H1 (cell line): ENCODE measurements around the gene RFX5. TPM values are rescaled to one million over a fixed set of nuclear protein-coding genes. Genes with fewer than 3 reads are reported as not detected.

Experiments
- CTCF ChIA-PET: fragments of 300-600 bp; sonication (Branson Sonifier 250); formaldehyde crosslinking; loops from one replicate; lab custom pipeline; 2021; ENCODE audit not compliant: partially characterized antibody; lab: Charles Lee
- POLR2A ChIA-PET: fragments of 300-600 bp; sonication (Branson Sonifier 250); formaldehyde crosslinking; loops from one replicate; lab custom pipeline; 2021; ENCODE audit warnings: inconsistent platforms; ENCODE audit not compliant: partially characterized antibody; lab: Charles Lee
- DNase-seq, 2 experiments: peaks; one replicate each; pipeline versions ENCODE4 v3.0.0 to v3.0.0-alpha.2; 2010 to 2022; ENCODE audit warnings: low spot score in 2 of 2, low read depth in 1 of 2, mixed read lengths in 1 of 2
- FAIRE-seq: peaks from 2 replicates; lab custom pipeline; 2011; peaks lifted over from hg19 to GRCh38; lab: Jason Lieb, UNC
- H2AFZ ChIP-seq: 2 replicates; pipeline ENCODE4 v1.8.1; 2012; ENCODE audit warnings: low read length, inconsistent platforms
- H2AK5ac ChIP-seq: 2 replicates; pipeline ENCODE4 v1.6.1; 2013; ENCODE audit warnings: low read depth, low read length
- H2BK120ac ChIP-seq: replicated peaks from 2 replicates; pipeline ENCODE3; 2013; ENCODE audit warnings: low read depth, low read length, inconsistent platforms
- H2BK12ac ChIP-seq: 2 replicates; pipeline ENCODE4 v1.6.1; 2013; ENCODE audit warnings: low read depth, low read length
- H2BK15ac ChIP-seq: 2 replicates; pipeline ENCODE4 v1.6.1; 2013; ENCODE audit warnings: low read length
- H2BK20ac ChIP-seq: 2 replicates; pipeline ENCODE4 v1.6.1; 2013; ENCODE audit warnings: low read length
- H2BK5ac ChIP-seq: 2 replicates; pipeline ENCODE4 v1.6.1; 2013; ENCODE audit warnings: low read depth, low read length
- H3K14ac ChIP-seq: 2 replicates; pipeline ENCODE4 v1.6.1; 2013; ENCODE audit warnings: inconsistent platforms; ENCODE audit not compliant: insufficient read length
- H3K18ac ChIP-seq: 2 replicates; pipeline ENCODE4 v1.6.1; 2013; ENCODE audit warnings: low read length; ENCODE audit errors: extremely low read depth
- H3K23ac ChIP-seq: 2 replicates; pipeline ENCODE4 v1.6.1; 2013; ENCODE audit warnings: inconsistent platforms; ENCODE audit not compliant: insufficient read length
- H3K23me2 ChIP-seq: 2 replicates; pipeline ENCODE4 v1.6.1; 2013; ENCODE audit warnings: low read depth, low read length
- H3K27ac ChIP-seq: 2 replicates; pipeline ENCODE4 v1.6.1; 2011; ENCODE audit warnings: low read depth, low read length, inconsistent platforms
- H3K27me3 ChIP-seq, 4 experiments: replicated peaks in 1 of 4; 1 replicate in 1 of 4; 2 replicates in 3 of 4; pipeline versions ENCODE4 v1.6.1 to v1.8.1; 2011 to 2013; ENCODE audit warnings: low read length in 3 of 4, mild to moderate bottlenecking in 3 of 4, inconsistent platforms in 2 of 4, mixed read lengths in 2 of 4, moderate library complexity in 1 of 4; ENCODE audit not compliant: control insufficient read depth in 3 of 4, insufficient read depth in 3 of 4; ENCODE audit errors: extremely low read depth in 1 of 4
- H3K36me3 ChIP-seq, 4 experiments: 2 replicates each; pipeline versions ENCODE4 v1.6.1 to v1.8.1; 2011 to 2013; ENCODE audit warnings: mild to moderate bottlenecking in 4 of 4, low read length in 3 of 4, moderate library complexity in 2 of 4, control low read depth in 1 of 4, inconsistent platforms in 1 of 4; ENCODE audit not compliant: insufficient read depth in 4 of 4, control insufficient read depth in 2 of 4
- H3K4ac ChIP-seq: replicated peaks from 2 replicates; pipeline ENCODE3; 2013; ENCODE audit warnings: low read length, low read depth, mixed read lengths, inconsistent platforms; ENCODE audit not compliant: insufficient read length
- H3K4me1 ChIP-seq, 4 experiments: replicated peaks in 1 of 4; 1 replicate in 1 of 4; 2 replicates in 3 of 4; pipeline versions ENCODE4 v1.6.1 to v1.8.1; 2011 to 2013; ENCODE audit warnings: low read length in 3 of 4, inconsistent platforms in 2 of 4, mixed read lengths in 1 of 4; ENCODE audit not compliant: insufficient read depth in 4 of 4, control insufficient read depth in 3 of 4
- H3K4me2 ChIP-seq, 2 experiments: 2 replicates each; pipeline versions ENCODE4 v1.6.1 to v1.8.1; 2011 to 2013; ENCODE audit warnings: low read depth in 2 of 2, low read length in 2 of 2, control low read depth in 1 of 2, inconsistent platforms in 1 of 2, mild to moderate bottlenecking in 1 of 2; ENCODE audit not compliant: insufficient read depth in 1 of 2
- H3K4me3 ChIP-seq, 4 experiments: fragments of 200-600, 300-600 bp in 1 of 4; sonication (generic), shearing (Covaris generic), sonication (Bioruptor Twin) in 1 of 4; 2 replicates each; pipeline versions ENCODE4 v1.5.1 to v1.8.1; 2011 to 2016; ENCODE audit warnings: low read length in 4 of 4, low read depth in 3 of 4, control low read depth in 2 of 4, inconsistent platforms in 2 of 4, mild to moderate bottlenecking in 2 of 4, mixed read lengths in 1 of 4, moderate library complexity in 1 of 4; ENCODE audit not compliant: insufficient read depth in 2 of 4; ENCODE audit errors: extremely low read depth in 1 of 4
- H3K56ac ChIP-seq: replicated peaks from 2 replicates; pipeline ENCODE3; 2013; ENCODE audit warnings: low read depth, mild to moderate bottlenecking, mixed read lengths, low read length, inconsistent platforms; ENCODE audit not compliant: insufficient read length
- H3K79me1 ChIP-seq: 2 replicates; pipeline ENCODE4 v1.6.1; 2013; ENCODE audit warnings: low read depth, low read length, control low read depth
- H3K79me2 ChIP-seq, 2 experiments: 2 replicates each; pipeline versions ENCODE4 v1.6.1 to v1.8.1; 2012 to 2013; ENCODE audit warnings: low read length in 2 of 2, mild to moderate bottlenecking in 2 of 2, inconsistent platforms in 1 of 2; ENCODE audit not compliant: insufficient read depth in 2 of 2, control insufficient read depth in 1 of 2
- H3K9ac ChIP-seq, 4 experiments: replicated peaks in 1 of 4; 1 replicate in 1 of 4; 2 replicates in 3 of 4; pipeline versions ENCODE4 v1.6.1 to v1.8.1; 2011 to 2013; ENCODE audit warnings: low read depth in 3 of 4, low read length in 3 of 4, control low read depth in 2 of 4, mild to moderate bottlenecking in 2 of 4, moderate library complexity in 2 of 4, inconsistent platforms in 1 of 4; ENCODE audit errors: extremely low read depth in 1 of 4
- H3K9me3 ChIP-seq, 2 experiments: 2 replicates each; pipeline versions ENCODE4 v1.6.1 to v1.8.1; 2012 to 2013; ENCODE audit warnings: mild to moderate bottlenecking in 2 of 2, moderate library complexity in 2 of 2, control low read depth in 1 of 2, inconsistent platforms in 1 of 2, low read depth in 1 of 2, low read length in 1 of 2, mixed read lengths in 1 of 2; ENCODE audit not compliant: insufficient read depth in 2 of 2
- H4K20me1 ChIP-seq, 2 experiments: replicated peaks in 1 of 2; 2 replicates each; pipeline versions ENCODE3 to v1.8.1; 2011 to 2013; ENCODE audit warnings: inconsistent platforms in 2 of 2, low read length in 2 of 2, mild to moderate bottlenecking in 1 of 2; ENCODE audit not compliant: insufficient read depth in 2 of 2, control insufficient read depth in 1 of 2
- H4K5ac ChIP-seq: 2 replicates; pipeline ENCODE4 v1.6.1; 2013; ENCODE audit warnings: low read length, low read depth, mixed read lengths, inconsistent platforms; ENCODE audit not compliant: insufficient read length
- H4K8ac ChIP-seq: 2 replicates; pipeline ENCODE4 v1.8.0; 2013; ENCODE audit warnings: mild to moderate bottlenecking, moderate library complexity, low read length, inconsistent platforms; ENCODE audit not compliant: insufficient read depth; ENCODE audit errors: extremely low read depth
- H4K91ac ChIP-seq: replicated peaks from 2 replicates; pipeline ENCODE3; 2013; ENCODE audit warnings: low read length, mixed read lengths, inconsistent platforms; ENCODE audit not compliant: insufficient read length
- CHD1 ChIP-seq: IDR thresholded peaks from 2 replicates; pipeline ENCODE4 v1.6.1; 2012; ENCODE audit warnings: low read depth, low read length, improper control_type of control experiment
- GABPA ChIP-seq: IDR thresholded peaks from 2 replicates; pipeline ENCODE4 v1.6.1; 2011; ENCODE audit warnings: mild to moderate bottlenecking, low read length, moderate library complexity, borderline replicate concordance; ENCODE audit not compliant: insufficient read depth
- POLR2AphosphoS5 ChIP-seq: IDR thresholded peaks from 2 replicates; pipeline ENCODE4 v1.6.1; 2011; ENCODE audit warnings: low read depth, low read length
- RXRA ChIP-seq: IDR thresholded peaks from 2 replicates; pipeline ENCODE4 v1.6.1; 2011; ENCODE audit warnings: low read depth, mild to moderate bottlenecking, low read length, moderate library complexity; ENCODE audit not compliant: insufficient read depth
- SAP30 ChIP-seq: fragments of 300-600 bp; sonication (generic); IDR thresholded peaks from 2 replicates; pipeline ENCODE4 v1.7.1; 2012; ENCODE audit warnings: low read length, moderate library complexity, mild to moderate bottlenecking, inconsistent platforms; ENCODE audit not compliant: insufficient read depth, insufficient replicate concordance
- SRF ChIP-seq: IDR thresholded peaks from 2 replicates; pipeline ENCODE4 v1.6.1; 2011; ENCODE audit warnings: mild to moderate bottlenecking, low read depth, low read length, moderate library complexity
- WGBS, 2 experiments: shearing (Covaris generic) in 1 of 2; methylation state at CpG; one replicate each; pipeline versions ENCODE4 v1.1.6 to v1.1.7; 2013 to 2015; ENCODE audit warnings: low lambda C conversion rate in 2 of 2, mixed read lengths in 2 of 2, inconsistent platforms in 1 of 2, low coverage in 1 of 2, missing lambda C conversion rate in 1 of 2; ENCODE audit not compliant: insufficient replicate concordance in 2 of 2, insufficient coverage in 1 of 2, insufficient read length in 1 of 2; ENCODE audit errors: extremely low coverage in 1 of 2, missing lambda C conversion rate in 1 of 2; 5-methylcytosine and 5-hydroxymethylcytosine counted together
- polyA plus RNA-seq, 7 experiments: library from polyadenylated mRNA; depleted of rRNA in 3 of 7; stranded (reverse) in 5 of 7; unstranded in 2 of 7; fragments of >200 nt in 5 of 7; fragments of 200-250 nt in 2 of 7; gene quantifications; 1 replicate in 5 of 7; 2 replicates in 1 of 7; 4 replicates in 1 of 7; pipeline versions ENCODE4 v1.2.1 to v1.2.3, GENCODE V29; 2011 to 2013; ENCODE audit warnings: missing spikeins in 2 of 7, mixed read lengths in 2 of 7
- total RNA-seq: library from RNA; stranded (reverse); fragmentation: NEBNext Ultra II Directional; extraction: Animal tissue kit (Norgen Biotek cat#: 25700); gene quantifications from 2 replicates; pipeline ENCODE4 v1.2.1, GENCODE V29; 2021

Gene RFX5
- total and polyA plus RNA-seq, 2 of the 8 experiments (the other 6 are each of a cell fraction or from before 2014, with no cell fraction given) = 27.8 to 59.7 TPM

DNA sequence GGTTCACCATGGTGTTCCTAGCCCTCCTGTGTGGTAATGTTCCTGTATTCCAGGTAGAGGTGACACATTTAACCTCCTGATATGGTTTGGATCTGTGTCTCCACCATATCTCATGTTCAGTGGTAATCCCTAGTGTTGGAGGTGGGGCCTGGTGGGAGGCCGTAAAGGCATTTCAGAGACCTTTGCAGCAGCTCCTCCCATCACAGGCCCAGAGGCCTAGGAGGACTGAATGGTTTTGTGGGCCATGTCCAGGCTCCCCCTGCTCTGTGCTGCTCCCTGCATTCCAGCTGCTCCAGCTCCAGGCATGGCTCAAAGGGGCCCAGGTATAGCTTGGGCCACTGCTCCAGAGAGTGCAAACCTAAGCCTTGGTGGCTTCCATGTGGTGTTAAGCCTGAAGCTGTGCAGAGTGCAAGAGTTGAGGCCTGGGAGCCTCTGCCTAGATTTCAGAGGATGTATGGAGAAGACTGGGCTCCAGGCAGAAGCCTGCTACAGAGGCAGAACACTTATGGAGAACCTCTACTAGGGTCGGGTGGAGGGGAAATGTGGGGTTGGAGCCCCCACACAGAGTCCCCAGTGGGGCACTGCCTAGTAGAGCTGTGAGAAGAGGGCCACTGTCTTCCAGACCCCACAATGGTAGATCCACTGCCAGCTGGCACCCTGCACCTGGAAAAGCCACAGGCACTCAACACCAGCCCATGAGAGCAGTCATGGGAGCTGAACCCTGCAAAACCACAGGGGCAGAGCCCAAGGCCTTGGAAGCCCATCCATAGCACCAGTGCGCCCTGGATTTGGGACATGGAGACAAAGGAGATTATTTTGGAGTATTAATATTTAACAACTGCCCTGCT lies 15.5 kb upstream of the RFX5 start:
- TF ChIP-seq RXRA = no peak
- TF ChIP-seq SAP30 = no peak
- no peak for TF ChIP-seq SRF
- no peak for TF ChIP-seq POLR2AphosphoS5
- TF ChIP-seq GABPA = no peak
- no peak for TF ChIP-seq CHD1
- no peak overlapping the region for H3K56ac ChIP-seq
- no peaks in the 10 kb centered on the region for H3K79me2 ChIP-seq
- no peak overlapping the region for H4K91ac ChIP-seq
- H4K20me1 ChIP-seq = no peaks in the 10 kb centered on the region
- no peak for FAIRE-seq
- no peak overlapping the region for H2AK5ac ChIP-seq
- DNase-seq = no peak
- no peak overlapping the region for H2BK20ac ChIP-seq
- H3K23me2 ChIP-seq = no peaks in the 10 kb centered on the region
- no peak overlapping the region for H4K8ac ChIP-seq
- CTCF ChIA-PET = no interaction called here
- H3K9ac ChIP-seq = no peak overlapping the region
- no peak overlapping the region for H3K4me3 ChIP-seq
- H3K4me2 ChIP-seq = no peak overlapping the region
- H3K18ac ChIP-seq = no peak overlapping the region
- H2BK12ac ChIP-seq = no peak overlapping the region
- no peak overlapping the region for H4K5ac ChIP-seq
- H3K79me1 ChIP-seq = no peaks in the 10 kb centered on the region
- H3K27me3 ChIP-seq = no peaks in the 10 kb centered on the region
- H3K4ac ChIP-seq = no peak overlapping the region
- POLR2A ChIA-PET = interaction anchor here (1.1 to 1.4 kb wide), 3 partner anchors 10 to 26 kb away, joined by 3 to 4 read pairs (median 4); partner anchors contain the start of gene SELENBP1
- peaks cover 10 to 15% of the 10 kb centered on the region in 2 experiments for H3K9me3 ChIP-seq
- no peak overlapping the region for H3K27ac ChIP-seq
- H3K4me1 ChIP-seq = no peaks in the 10 kb centered on the region
- no peak overlapping the region for H2BK120ac ChIP-seq
- H2BK5ac ChIP-seq = no peak overlapping the region
- H2BK15ac ChIP-seq = no peak overlapping the region
- peaks cover 0 to 9% (median 0%) of the 10 kb centered on the region in 4 experiments; a peak in 2 of 8 replicates for H3K36me3 ChIP-seq
- no peak overlapping the region for H3K23ac ChIP-seq
- 89% methylated on average over 3 of the region's 3 CpGs; no CpG with 5 or more reads in 1 of the 2 experiments for WGBS, 2 experiments
- no peak overlapping the region for H2AFZ ChIP-seq
- H3K14ac ChIP-seq = no peak overlapping the region
